ENCODE results near the gene BBS12.
A peak's percentile ranks its signal among the peaks of the same experiment; 100 is the strongest.

Gene BBS12

DNA sequence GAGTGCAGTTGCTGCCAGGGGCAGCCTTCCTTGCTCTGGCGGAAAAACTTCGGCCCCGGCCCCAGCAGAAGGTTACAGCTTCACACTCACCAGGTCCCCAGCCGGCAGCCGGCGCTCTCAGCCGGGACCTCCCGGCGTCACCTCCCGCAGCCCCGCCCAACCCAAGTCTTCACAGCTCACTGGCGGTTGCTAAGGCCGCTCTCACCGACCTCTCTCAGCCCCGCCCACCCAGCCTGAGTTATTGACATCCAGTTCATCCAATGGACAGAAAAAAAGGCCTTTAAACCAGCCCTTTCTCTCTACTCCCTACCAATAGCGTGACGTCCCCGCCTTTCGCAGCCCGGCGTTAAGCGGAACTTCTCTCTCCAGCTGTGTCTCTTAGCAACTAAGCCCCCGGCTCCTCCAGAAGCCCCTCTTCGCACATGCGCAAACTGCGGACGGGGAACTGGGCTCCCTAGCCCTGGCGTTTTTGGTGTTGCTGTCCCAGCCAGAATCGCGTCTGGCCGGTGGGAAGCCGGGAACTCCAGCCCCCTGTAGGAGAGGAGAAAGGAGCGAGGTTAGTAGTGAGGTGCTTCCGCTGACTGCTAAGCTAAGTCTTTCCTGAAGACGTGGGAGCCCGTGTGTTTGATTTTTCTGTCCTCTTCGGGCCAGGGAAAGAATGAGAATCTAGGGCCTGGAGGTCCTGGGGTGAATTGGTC lies at the start of gene BBS12:
BBS12 (plus strand) TSS at position 376 of the 698 bp plus-strand sequence. CDS start 9,189 bp downstream, outside the sequence.
- TF ChIP-seq ESRRG (CRISPR knock-in tag; IDR thresholded peaks at IDR 0.05): no peak
- TF ChIP-seq ZNF565 (CRISPR knock-in tag; conservative IDR thresholded peaks at IDR 0.05; ENCODE audit: low read depth): no peak
- no peak for TF ChIP-seq ARNTL (CRISPR knock-in tag; IDR thresholded peaks at IDR 0.05; ENCODE audit: borderline replicate concordance, low read depth)
- TF ChIP-seq, protein P1, sequence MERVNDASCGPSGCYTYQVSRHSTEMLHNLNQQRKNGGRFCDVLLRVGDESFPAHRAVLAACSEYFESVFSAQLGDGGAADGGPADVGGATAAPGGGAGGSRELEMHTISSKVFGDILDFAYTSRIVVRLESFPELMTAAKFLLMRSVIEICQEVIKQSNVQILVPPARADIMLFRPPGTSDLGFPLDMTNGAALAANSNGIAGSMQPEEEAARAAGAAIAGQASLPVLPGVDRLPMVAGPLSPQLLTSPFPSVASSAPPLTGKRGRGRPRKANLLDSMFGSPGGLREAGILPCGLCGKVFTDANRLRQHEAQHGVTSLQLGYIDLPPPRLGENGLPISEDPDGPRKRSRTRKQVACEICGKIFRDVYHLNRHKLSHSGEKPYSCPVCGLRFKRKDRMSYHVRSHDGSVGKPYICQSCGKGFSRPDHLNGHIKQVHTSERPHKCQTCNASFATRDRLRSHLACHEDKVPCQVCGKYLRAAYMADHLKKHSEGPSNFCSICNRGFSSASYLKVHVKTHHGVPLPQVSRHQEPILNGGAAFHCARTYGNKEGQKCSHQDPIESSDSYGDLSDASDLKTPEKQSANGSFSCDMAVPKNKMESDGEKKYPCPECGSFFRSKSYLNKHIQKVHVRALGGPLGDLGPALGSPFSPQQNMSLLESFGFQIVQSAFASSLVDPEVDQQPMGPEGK (CRISPR knock-in tag; IDR thresholded peaks at IDR 0.05; ENCODE audit: borderline replicate concordance): no peak
- no peak for TF ChIP-seq ZNF8 (CRISPR knock-in tag; IDR thresholded peaks at IDR 0.05)
- TF ChIP-seq RARB (CRISPR knock-in tag; IDR thresholded peaks at IDR 0.05): no peak
- TF ChIP-seq OSR1 (CRISPR knock-in tag; IDR thresholded peaks at IDR 0.05): no peak
- no peak for TF ChIP-seq BACH2 (CRISPR knock-in tag; IDR thresholded peaks at IDR 0.05; ENCODE audit: borderline replicate concordance)
- no peak for TF ChIP-seq SNAI2 (CRISPR knock-in tag; IDR thresholded peaks at IDR 0.05)
- TF ChIP-seq, protein P2, sequence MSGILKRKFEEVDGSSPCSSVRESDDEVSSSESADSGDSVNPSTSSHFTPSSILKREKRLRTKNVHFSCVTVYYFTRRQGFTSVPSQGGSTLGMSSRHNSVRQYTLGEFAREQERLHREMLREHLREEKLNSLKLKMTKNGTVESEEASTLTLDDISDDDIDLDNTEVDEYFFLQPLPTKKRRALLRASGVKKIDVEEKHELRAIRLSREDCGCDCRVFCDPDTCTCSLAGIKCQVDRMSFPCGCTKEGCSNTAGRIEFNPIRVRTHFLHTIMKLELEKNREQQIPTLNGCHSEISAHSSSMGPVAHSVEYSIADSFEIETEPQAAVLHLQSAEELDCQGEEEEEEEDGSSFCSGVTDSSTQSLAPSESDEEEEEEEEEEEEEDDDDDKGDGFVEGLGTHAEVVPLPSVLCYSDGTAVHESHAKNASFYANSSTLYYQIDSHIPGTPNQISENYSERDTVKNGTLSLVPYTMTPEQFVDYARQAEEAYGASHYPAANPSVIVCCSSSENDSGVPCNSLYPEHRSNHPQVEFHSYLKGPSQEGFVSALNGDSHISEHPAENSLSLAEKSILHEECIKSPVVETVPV (CRISPR knock-in tag; IDR thresholded peaks at IDR 0.05): no peak
- TF ChIP-seq ZC3H10 (CRISPR knock-in tag; IDR thresholded peaks at IDR 0.05): no peak
- no peak for TF ChIP-seq PPARA (CRISPR knock-in tag; IDR thresholded peaks at IDR 0.05; ENCODE audit: borderline replicate concordance)
- no peak for TF ChIP-seq ZFP30 (CRISPR knock-in tag; IDR thresholded peaks at IDR 0.05)
- peak; percentile 98 for ATAC-seq

DNA sequence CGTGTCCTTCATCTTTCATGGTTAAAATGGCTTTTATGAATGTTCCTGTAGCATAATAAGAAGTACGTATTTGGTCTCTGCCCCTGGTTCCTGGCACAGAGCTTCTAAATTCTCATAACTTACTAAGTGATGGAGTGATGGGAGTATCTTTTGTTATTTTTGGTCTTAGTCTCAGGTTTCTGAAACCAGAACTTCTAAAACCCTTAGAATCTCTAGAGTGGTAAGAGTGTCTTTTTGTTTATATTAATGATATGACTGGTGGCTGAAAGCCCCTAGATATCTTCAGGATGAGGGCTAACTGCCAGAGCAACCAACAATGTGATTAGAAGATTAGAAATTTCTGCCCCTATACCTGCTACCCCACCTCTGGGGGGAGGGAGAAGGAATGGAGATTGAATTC lies 45.8 kb upstream of the BBS12 start:
- no peak for ATAC-seq
- TF ChIP-seq ZC3H10 (CRISPR knock-in tag; IDR thresholded peaks at IDR 0.05) (no peak), GLIS3 (CRISPR knock-in tag; IDR thresholded peaks at IDR 0.05) (no peak), TOX (CRISPR knock-in tag; IDR thresholded peaks at IDR 0.05; ENCODE audit: borderline replicate concordance) (no peak), ZNF565 (CRISPR knock-in tag; conservative IDR thresholded peaks at IDR 0.05; ENCODE audit: low read depth) (no peak), ESRRG (CRISPR knock-in tag; IDR thresholded peaks at IDR 0.05) (no peak), BACH2 (CRISPR knock-in tag; IDR thresholded peaks at IDR 0.05; ENCODE audit: borderline replicate concordance) (no peak), ZFP3 (CRISPR knock-in tag; IDR thresholded peaks at IDR 0.05) (no peak), ZFP30 (CRISPR knock-in tag; IDR thresholded peaks at IDR 0.05) (no peak), ZNF8 (CRISPR knock-in tag; IDR thresholded peaks at IDR 0.05) (no peak), ISL1 (CRISPR knock-in tag; IDR thresholded peaks at IDR 0.05) (no peak), OSR1 (CRISPR knock-in tag; IDR thresholded peaks at IDR 0.05) (no peak), ZNF70 (CRISPR knock-in tag; IDR thresholded peaks at IDR 0.05) (no peak), TCF4 (CRISPR knock-in tag; IDR thresholded peaks at IDR 0.05; ENCODE audit: borderline replicate concordance) (no peak)
- TF ChIP-seq, protein P1 (CRISPR knock-in tag; IDR thresholded peaks at IDR 0.05; ENCODE audit: borderline replicate concordance): no peak
- TF ChIP-seq, protein P3, sequence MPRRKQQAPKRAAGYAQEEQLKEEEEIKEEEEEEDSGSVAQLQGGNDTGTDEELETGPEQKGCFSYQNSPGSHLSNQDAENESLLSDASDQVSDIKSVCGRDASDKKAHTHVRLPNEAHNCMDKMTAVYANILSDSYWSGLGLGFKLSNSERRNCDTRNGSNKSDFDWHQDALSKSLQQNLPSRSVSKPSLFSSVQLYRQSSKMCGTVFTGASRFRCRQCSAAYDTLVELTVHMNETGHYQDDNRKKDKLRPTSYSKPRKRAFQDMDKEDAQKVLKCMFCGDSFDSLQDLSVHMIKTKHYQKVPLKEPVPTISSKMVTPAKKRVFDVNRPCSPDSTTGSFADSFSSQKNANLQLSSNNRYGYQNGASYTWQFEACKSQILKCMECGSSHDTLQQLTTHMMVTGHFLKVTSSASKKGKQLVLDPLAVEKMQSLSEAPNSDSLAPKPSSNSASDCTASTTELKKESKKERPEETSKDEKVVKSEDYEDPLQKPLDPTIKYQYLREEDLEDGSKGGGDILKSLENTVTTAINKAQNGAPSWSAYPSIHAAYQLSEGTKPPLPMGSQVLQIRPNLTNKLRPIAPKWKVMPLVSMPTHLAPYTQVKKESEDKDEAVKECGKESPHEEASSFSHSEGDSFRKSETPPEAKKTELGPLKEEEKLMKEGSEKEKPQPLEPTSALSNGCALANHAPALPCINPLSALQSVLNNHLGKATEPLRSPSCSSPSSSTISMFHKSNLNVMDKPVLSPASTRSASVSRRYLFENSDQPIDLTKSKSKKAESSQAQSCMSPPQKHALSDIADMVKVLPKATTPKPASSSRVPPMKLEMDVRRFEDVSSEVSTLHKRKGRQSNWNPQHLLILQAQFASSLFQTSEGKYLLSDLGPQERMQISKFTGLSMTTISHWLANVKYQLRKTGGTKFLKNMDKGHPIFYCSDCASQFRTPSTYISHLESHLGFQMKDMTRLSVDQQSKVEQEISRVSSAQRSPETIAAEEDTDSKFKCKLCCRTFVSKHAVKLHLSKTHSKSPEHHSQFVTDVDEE (CRISPR knock-in tag; IDR thresholded peaks at IDR 0.05): no peak
- TF ChIP-seq, protein P4, sequence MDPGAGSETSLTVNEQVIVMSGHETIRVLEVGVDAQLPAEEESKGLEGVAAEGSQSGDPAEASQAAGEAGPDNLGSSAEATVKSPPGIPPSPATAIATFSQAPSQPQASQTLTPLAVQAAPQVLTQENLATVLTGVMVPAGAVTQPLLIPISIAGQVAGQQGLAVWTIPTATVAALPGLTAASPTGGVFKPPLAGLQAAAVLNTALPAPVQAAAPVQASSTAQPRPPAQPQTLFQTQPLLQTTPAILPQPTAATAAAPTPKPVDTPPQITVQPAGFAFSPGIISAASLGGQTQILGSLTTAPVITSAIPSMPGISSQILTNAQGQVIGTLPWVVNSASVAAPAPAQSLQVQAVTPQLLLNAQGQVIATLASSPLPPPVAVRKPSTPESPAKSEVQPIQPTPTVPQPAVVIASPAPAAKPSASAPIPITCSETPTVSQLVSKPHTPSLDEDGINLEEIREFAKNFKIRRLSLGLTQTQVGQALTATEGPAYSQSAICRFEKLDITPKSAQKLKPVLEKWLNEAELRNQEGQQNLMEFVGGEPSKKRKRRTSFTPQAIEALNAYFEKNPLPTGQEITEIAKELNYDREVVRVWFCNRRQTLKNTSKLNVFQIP (CRISPR knock-in tag; IDR thresholded peaks at IDR 0.05; ENCODE audit: borderline replicate concordance, low read depth): no peak
- TF ChIP-seq, protein P5, sequence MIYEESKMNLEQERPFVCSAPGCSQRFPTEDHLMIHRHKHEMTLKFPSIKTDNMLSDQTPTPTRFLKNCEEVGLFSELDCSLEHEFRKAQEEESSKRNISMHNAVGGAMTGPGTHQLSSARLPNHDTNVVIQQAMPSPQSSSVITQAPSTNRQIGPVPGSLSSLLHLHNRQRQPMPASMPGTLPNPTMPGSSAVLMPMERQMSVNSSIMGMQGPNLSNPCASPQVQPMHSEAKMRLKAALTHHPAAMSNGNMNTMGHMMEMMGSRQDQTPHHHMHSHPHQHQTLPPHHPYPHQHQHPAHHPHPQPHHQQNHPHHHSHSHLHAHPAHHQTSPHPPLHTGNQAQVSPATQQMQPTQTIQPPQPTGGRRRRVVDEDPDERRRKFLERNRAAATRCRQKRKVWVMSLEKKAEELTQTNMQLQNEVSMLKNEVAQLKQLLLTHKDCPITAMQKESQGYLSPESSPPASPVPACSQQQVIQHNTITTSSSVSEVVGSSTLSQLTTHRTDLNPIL (CRISPR knock-in tag; IDR thresholded peaks at IDR 0.05; ENCODE audit: low read depth): no peak

Measured in SK-N-SH treated with all-trans-retinoic acid at 6 μM for 48 hours (cell line).